ENCODE measurements around the gene PLEKHH1.
A peak's percentile ranks its signal among the peaks of the same experiment; 100 is the strongest.
"Not testable (repeated sequence)": the region's sequence is repeated elsewhere in the genome, so short reads cannot be mapped to it uniquely, and the experiment has no call there.

Gene PLEKHH1

GRCh38 chr14:67602995-67603545 is 70.0 kb downstream of the PLEKHH1 start:
- Mint-ChIP-seq H3K36me3 (ENCODE audit: low read depth) (peaks cover 15% of the 10 kb centered on the region), H3K4me3 (no peak overlapping the region), H3K9me3 (no peaks in the 10 kb centered on the region), H3K27ac (no peak overlapping the region), H3K27me3 (peaks cover 4% of the 10 kb centered on the region), H3K4me1 (ENCODE audit: low read depth) (peaks cover 14% of the 10 kb centered on the region)
- intact Hi-C loops (cut with micrococcal nuclease) = no loop called here

GRCh38 chr14:67607646-67608045 is 74.6 kb downstream of the PLEKHH1 start:
- Mint-ChIP-seq H3K27me3 (peaks cover 9% of the 10 kb centered on the region), H3K4me3 (no peak overlapping the region), H3K27ac (no peak overlapping the region), H3K9me3 (no peaks in the 10 kb centered on the region), H3K36me3 (ENCODE audit: low read depth) (no peaks in the 10 kb centered on the region), H3K4me1 (ENCODE audit: low read depth) (peaks cover 12% of the 10 kb centered on the region)
- intact Hi-C loops (cut with micrococcal nuclease) = no loop called here

- intact Hi-C loops (cut with micrococcal nuclease) = no loop called here
Observed at GRCh38 chr14:67609642-67610310, 76.7 kb downstream of the PLEKHH1 start.

GRCh38 chr14:67610491-67610890 is 77.4 kb downstream of the PLEKHH1 start:
- intact Hi-C loops (cut with micrococcal nuclease) = no loop called here
- H3K36me3 Mint-ChIP-seq (ENCODE audit: low read depth) = no peaks in the 10 kb centered on the region
- no peak overlapping the region for H3K27ac Mint-ChIP-seq
- no peak overlapping the region for H3K4me3 Mint-ChIP-seq
- H3K4me1 Mint-ChIP-seq (ENCODE audit: low read depth) = peaks cover 12% of the 10 kb centered on the region
- H3K27me3 Mint-ChIP-seq = peaks cover 4% of the 10 kb centered on the region
- H3K9me3 Mint-ChIP-seq = no peaks in the 10 kb centered on the region

More at GRCh38 chr14:67609642-67610310, 76.7 kb downstream of the PLEKHH1 start:
- H3K9me3 Mint-ChIP-seq = no peaks in the 10 kb centered on the region
- no peaks in the 10 kb centered on the region for H3K36me3 Mint-ChIP-seq (ENCODE audit: low read depth)
- H3K4me1 Mint-ChIP-seq (ENCODE audit: low read depth) = peaks cover 12% of the 10 kb centered on the region
- H3K27me3 Mint-ChIP-seq = peaks cover 4% of the 10 kb centered on the region
- H3K27ac Mint-ChIP-seq = no peak overlapping the region
- H3K4me3 Mint-ChIP-seq = no peak overlapping the region

GRCh38 chr14:67618617-67619063 is 85.5 kb downstream of the PLEKHH1 start:
- intact Hi-C loops (cut with micrococcal nuclease) = loop anchor here (1.0 to 5.0 kb wide), 3 partner anchors 36 to 86 kb away; no protein-coding TSS in a partner anchor
- peaks cover 30% of the 10 kb centered on the region for H3K4me1 Mint-ChIP-seq (ENCODE audit: low read depth)
- peaks cover 20% of the 10 kb centered on the region for H3K27me3 Mint-ChIP-seq
- peak overlapping the region; percentile 80 for H3K27ac Mint-ChIP-seq
- no peaks in the 10 kb centered on the region for H3K9me3 Mint-ChIP-seq
- peak overlapping the region; percentile 32 for H3K4me3 Mint-ChIP-seq
- H3K36me3 Mint-ChIP-seq (ENCODE audit: low read depth) = no peaks in the 10 kb centered on the region

- H3K9me3 Mint-ChIP-seq = no peaks in the 10 kb centered on the region
- peaks cover 23% of the 10 kb centered on the region for H3K27me3 Mint-ChIP-seq
- no peaks in the 10 kb centered on the region for H3K36me3 Mint-ChIP-seq (ENCODE audit: low read depth)
- peak within 1 kb of the TSS; percentile 80 for H3K4me3 Mint-ChIP-seq
- intact Hi-C loops (cut with micrococcal nuclease) = loop anchor here (5.0 kb wide), 1 partner anchor 37 kb away; no protein-coding TSS in a partner anchor
- peaks cover 30% of the 10 kb centered on the region for H3K4me1 Mint-ChIP-seq (ENCODE audit: low read depth)
- peak within 1 kb of the TSS; percentile 80 for H3K27ac Mint-ChIP-seq
Observed at GRCh38 chr14:67619446-67620216, 86.5 kb downstream of the PLEKHH1 start, which contains the start of gene ARG2. ARG2 (plus strand) TSS chr14:67619920; CDS start chr14:67619978, 58 bp downstream.

GRCh38 chr14:67620217-67620785 is 87.2 kb downstream of the PLEKHH1 start:
- H3K9me3 Mint-ChIP-seq = no peaks in the 10 kb centered on the region
- no peaks in the 10 kb centered on the region for H3K36me3 Mint-ChIP-seq (ENCODE audit: low read depth)
- peak overlapping the region; percentile 80 for H3K27ac Mint-ChIP-seq

GRCh38 chr14:67622675-67623074 is 89.6 kb downstream of the PLEKHH1 start:
- Mint-ChIP-seq H3K36me3 (ENCODE audit: low read depth) (no peaks in the 10 kb centered on the region), H3K4me1 (ENCODE audit: low read depth) (peaks cover 30% of the 10 kb centered on the region), H3K27ac (no peak overlapping the region), H3K27me3 (peaks cover 22% of the 10 kb centered on the region), H3K4me3 (no peak overlapping the region), H3K9me3 (no peaks in the 10 kb centered on the region)
- intact Hi-C loops (cut with micrococcal nuclease) = no loop called here

More at GRCh38 chr14:67620217-67620785, 87.2 kb downstream of the PLEKHH1 start:
- intact Hi-C loops (cut with micrococcal nuclease) = no loop called here
- H3K4me1 Mint-ChIP-seq (ENCODE audit: low read depth) = peaks cover 30% of the 10 kb centered on the region
- peaks cover 23% of the 10 kb centered on the region for H3K27me3 Mint-ChIP-seq
- H3K4me3 Mint-ChIP-seq = peak overlapping the region; percentile 80

GRCh38 chr14:67623114-67623513 is 90.0 kb downstream of the PLEKHH1 start:
- Mint-ChIP-seq H3K4me3 (no peak overlapping the region), H3K27me3 (peaks cover 22% of the 10 kb centered on the region), H3K9me3 (no peaks in the 10 kb centered on the region), H3K27ac (no peak overlapping the region), H3K36me3 (ENCODE audit: low read depth) (no peaks in the 10 kb centered on the region), H3K4me1 (ENCODE audit: low read depth) (peaks cover 30% of the 10 kb centered on the region)
- intact Hi-C loops (cut with micrococcal nuclease) = no loop called here

- H3K9me3 Mint-ChIP-seq; intact Hi-C loops (cut with micrococcal nuclease); H3K4me1 Mint-ChIP-seq (ENCODE audit: low read depth); H3K27ac Mint-ChIP-seq; H3K27me3 Mint-ChIP-seq; H3K36me3 Mint-ChIP-seq (ENCODE audit: low read depth); H3K4me3 Mint-ChIP-seq: not testable (repeated sequence)
Observed at GRCh38 chr14:67626131-67626530, 93.0 kb downstream of the PLEKHH1 start.

- Mint-ChIP-seq H3K9me3 (no peaks in the 10 kb centered on the region), H3K4me3 (no peak overlapping the region), H3K4me1 (ENCODE audit: low read depth) (peaks cover 3% of the 10 kb centered on the region), H3K27ac (no peak overlapping the region), H3K36me3 (ENCODE audit: low read depth) (no peaks in the 10 kb centered on the region), H3K27me3 (peaks cover 3% of the 10 kb centered on the region)
- intact Hi-C loops (cut with micrococcal nuclease) = no loop called here
Observed at GRCh38 chr14:67627519-67627918, 94.4 kb downstream of the PLEKHH1 start.

GRCh38 chr14:67630186-67630585 is 97.1 kb downstream of the PLEKHH1 start:
- Mint-ChIP-seq H3K4me3 (no peak overlapping the region), H3K27ac (no peak overlapping the region), H3K4me1 (ENCODE audit: low read depth) (no peaks in the 10 kb centered on the region), H3K9me3 (no peaks in the 10 kb centered on the region), H3K27me3 (no peaks in the 10 kb centered on the region), H3K36me3 (ENCODE audit: low read depth) (no peaks in the 10 kb centered on the region)
- intact Hi-C loops (cut with micrococcal nuclease) = no loop called here

- Mint-ChIP-seq H3K36me3 (ENCODE audit: low read depth) (peaks cover 6% of the 10 kb centered on the region), H3K9me3 (no peaks in the 10 kb centered on the region), H3K4me3 (no peak overlapping the region), H3K4me1 (ENCODE audit: low read depth) (no peaks in the 10 kb centered on the region), H3K27me3 (no peaks in the 10 kb centered on the region), H3K27ac (no peak overlapping the region)
- intact Hi-C loops (cut with micrococcal nuclease) = no loop called here
Observed at GRCh38 chr14:67630938-67631337, 97.8 kb downstream of the PLEKHH1 start.

Data from dendritic cell treated with granulocyte-macrophage colony-stimulating factor and Interleukin-4, amounts not matched to agents 40 ng/mL and 50 ng/mL, for 4 days (primary cell).